GM23338 (cell line): ENCODE measurements around the gene ECE2.

ENCODE experiments used
- CREB1 ChIP-seq: fragments of 250-450 bp; sonication (Bioruptor Pico); IDR thresholded peaks from 2 replicates; pipeline ENCODE4 v1.5.0; 2020; ENCODE audit warnings: low read depth, mild to moderate bottlenecking, moderate library complexity
- CTCF ChIP-seq, 2 experiments: fragments of 200-600 bp in 1 of 2; sonication (generic) in 1 of 2; conservative IDR thresholded peaks; 2 replicates each; pipeline versions ENCODE4 v1.5.1 to v1.6.1; 2016 to 2017; ENCODE audit warnings: antibody characterized with exemption in 2 of 2, low read depth in 2 of 2, mild to moderate bottlenecking in 2 of 2, moderate library complexity in 1 of 2
- EZH2 ChIP-seq: fragments of 200-600 bp; sonication (generic); IDR thresholded peaks from one replicate; pipeline ENCODE4 v1.8.0; 2017; ENCODE audit warnings: antibody characterized with exemption, mild to moderate bottlenecking, low read depth; ENCODE audit not compliant: unreplicated experiment
- NANOG ChIP-seq: IDR thresholded peaks from 2 replicates; pipeline ENCODE4 v1.6.1; 2016; ENCODE audit warnings: antibody characterized with exemption, borderline replicate concordance
- POLR2AphosphoS5 ChIP-seq: IDR thresholded peaks from 2 replicates; pipeline ENCODE4 v1.6.1; 2016; ENCODE audit warnings: antibody characterized with exemption, low read depth
- STAT1 ChIP-seq: IDR thresholded peaks from one replicate; pipeline ENCODE4 v1.6.1; 2016; ENCODE audit warnings: antibody characterized with exemption; ENCODE audit not compliant: unreplicated experiment
- TF ChIP-seq, protein P1 (sequence below): IDR thresholded peaks from one replicate; pipeline ENCODE4 v1.6.1; 2018; ENCODE audit warnings: antibody characterized with exemption; ENCODE audit not compliant: unreplicated experiment

- TF ChIP-seq CTCF (conservative IDR thresholded peaks at IDR 0.05; ENCODE audit: low read depth in 2 of 2) (no peak), STAT1 (no peak), EZH2 (no peak), CREB1 (CRISPR knock-in tag) (no peak), POLR2AphosphoS5 (no peak), NANOG (no peak)
- TF ChIP-seq, protein P1, sequence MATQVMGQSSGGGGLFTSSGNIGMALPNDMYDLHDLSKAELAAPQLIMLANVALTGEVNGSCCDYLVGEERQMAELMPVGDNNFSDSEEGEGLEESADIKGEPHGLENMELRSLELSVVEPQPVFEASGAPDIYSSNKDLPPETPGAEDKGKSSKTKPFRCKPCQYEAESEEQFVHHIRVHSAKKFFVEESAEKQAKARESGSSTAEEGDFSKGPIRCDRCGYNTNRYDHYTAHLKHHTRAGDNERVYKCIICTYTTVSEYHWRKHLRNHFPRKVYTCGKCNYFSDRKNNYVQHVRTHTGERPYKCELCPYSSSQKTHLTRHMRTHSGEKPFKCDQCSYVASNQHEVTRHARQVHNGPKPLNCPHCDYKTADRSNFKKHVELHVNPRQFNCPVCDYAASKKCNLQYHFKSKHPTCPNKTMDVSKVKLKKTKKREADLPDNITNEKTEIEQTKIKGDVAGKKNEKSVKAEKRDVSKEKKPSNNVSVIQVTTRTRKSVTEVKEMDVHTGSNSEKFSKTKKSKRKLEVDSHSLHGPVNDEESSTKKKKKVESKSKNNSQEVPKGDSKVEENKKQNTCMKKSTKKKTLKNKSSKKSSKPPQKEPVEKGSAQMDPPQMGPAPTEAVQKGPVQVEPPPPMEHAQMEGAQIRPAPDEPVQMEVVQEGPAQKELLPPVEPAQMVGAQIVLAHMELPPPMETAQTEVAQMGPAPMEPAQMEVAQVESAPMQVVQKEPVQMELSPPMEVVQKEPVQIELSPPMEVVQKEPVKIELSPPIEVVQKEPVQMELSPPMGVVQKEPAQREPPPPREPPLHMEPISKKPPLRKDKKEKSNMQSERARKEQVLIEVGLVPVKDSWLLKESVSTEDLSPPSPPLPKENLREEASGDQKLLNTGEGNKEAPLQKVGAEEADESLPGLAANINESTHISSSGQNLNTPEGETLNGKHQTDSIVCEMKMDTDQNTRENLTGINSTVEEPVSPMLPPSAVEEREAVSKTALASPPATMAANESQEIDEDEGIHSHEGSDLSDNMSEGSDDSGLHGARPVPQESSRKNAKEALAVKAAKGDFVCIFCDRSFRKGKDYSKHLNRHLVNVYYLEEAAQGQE = no peak
Observed at GRCh38 chr3:184339001-184339400, 63.2 kb downstream of the ECE2 start.
